Osteocyte (in vitro differentiated cells): ENCODE measurements around the gene COX19. TPM values are rescaled to one million over a fixed set of nuclear protein-coding genes. Genes with fewer than 3 reads are reported as not detected.

Experiments used
- DNase-seq: peaks from one replicate; pipeline ENCODE4 v3.0.0; 2021; ENCODE audit warnings: mixed read lengths; ENCODE audit not compliant: unreplicated experiment; ENCODE audit errors: extremely low spot score
- H3K27ac Mint-ChIP-seq: one replicate; pipeline ENCODE4 v1.8.0; 2021; ENCODE audit warnings: mild to moderate bottlenecking, mixed read lengths; ENCODE audit not compliant: unreplicated experiment
- H3K27me3 Mint-ChIP-seq: one replicate; pipeline ENCODE4 v1.8.0; 2021; ENCODE audit warnings: mixed read lengths; ENCODE audit not compliant: unreplicated experiment
- H3K36me3 Mint-ChIP-seq: one replicate; pipeline ENCODE4 v1.8.0; 2021; ENCODE audit warnings: mixed read lengths; ENCODE audit not compliant: unreplicated experiment
- H3K4me1 Mint-ChIP-seq: one replicate; pipeline ENCODE4 v1.8.0; 2021; ENCODE audit warnings: mixed read lengths; ENCODE audit not compliant: unreplicated experiment
- H3K4me3 Mint-ChIP-seq: one replicate; pipeline ENCODE4 v1.8.0; 2021; ENCODE audit warnings: mild to moderate bottlenecking, moderate library complexity, mixed read lengths; ENCODE audit not compliant: unreplicated experiment
- H3K9me3 Mint-ChIP-seq: one replicate; pipeline ENCODE4 v1.8.0; 2021; ENCODE audit warnings: mixed read lengths; ENCODE audit not compliant: unreplicated experiment
- microRNA-seq: library from miRNA; unstranded; fragments of <30 nt; microRNA quantifications from one replicate; pipeline ENCODE4 v1.1.0, GENCODE V29; 2020; ENCODE audit not compliant: unreplicated experiment
- total RNA-seq: library from RNA; stranded (reverse); gene quantifications from 2 replicates; pipeline ENCODE4 v1.2.1, GENCODE V29; 2021
- TF ChIP-seq, protein P1 (sequence below): fragments of 200-600 bp; sonication (generic); IDR thresholded peaks from 2 replicates; pipeline ENCODE4 v1.5.0; 2021; ENCODE audit warnings: antibody characterized with exemption, mild to moderate bottlenecking, moderate library complexity

Gene COX19
- total RNA-seq, 1 donor from 2014 or later = 11.4 TPM

DNA sequence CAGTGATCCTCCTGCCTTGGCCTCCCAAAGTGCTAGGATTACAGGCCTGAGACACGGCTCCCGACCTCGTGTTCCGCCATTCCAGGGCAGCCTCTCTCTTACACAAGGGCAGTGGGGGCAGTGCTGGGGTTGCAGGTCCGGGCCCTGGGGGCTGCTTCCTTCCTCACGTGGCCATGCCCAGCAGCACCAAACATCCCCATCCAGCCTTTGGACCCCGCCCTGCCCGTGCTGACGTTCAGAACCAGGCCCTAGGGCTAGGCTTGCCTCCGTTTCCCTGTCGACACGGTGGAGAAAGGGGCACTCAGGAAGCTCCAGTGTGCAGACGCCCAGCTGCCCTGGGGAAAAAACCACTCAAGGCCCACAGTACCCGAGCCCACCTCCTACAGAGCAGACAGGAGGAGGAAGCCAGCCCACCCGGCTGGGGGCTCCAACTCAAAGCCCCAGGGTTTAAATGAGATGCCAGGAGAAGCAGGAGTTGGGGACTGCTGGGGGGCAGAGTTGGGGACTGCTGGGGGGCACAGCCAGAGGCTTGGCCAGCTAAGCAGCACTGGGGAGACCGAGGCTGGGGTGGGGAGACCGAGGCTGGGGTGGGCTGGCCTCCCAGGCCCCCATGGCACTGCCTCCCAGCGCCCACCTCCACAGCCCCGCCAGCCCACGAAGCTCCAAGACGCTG is 56.8 kb downstream of the COX19 start:
- TF ChIP-seq, protein P1, sequence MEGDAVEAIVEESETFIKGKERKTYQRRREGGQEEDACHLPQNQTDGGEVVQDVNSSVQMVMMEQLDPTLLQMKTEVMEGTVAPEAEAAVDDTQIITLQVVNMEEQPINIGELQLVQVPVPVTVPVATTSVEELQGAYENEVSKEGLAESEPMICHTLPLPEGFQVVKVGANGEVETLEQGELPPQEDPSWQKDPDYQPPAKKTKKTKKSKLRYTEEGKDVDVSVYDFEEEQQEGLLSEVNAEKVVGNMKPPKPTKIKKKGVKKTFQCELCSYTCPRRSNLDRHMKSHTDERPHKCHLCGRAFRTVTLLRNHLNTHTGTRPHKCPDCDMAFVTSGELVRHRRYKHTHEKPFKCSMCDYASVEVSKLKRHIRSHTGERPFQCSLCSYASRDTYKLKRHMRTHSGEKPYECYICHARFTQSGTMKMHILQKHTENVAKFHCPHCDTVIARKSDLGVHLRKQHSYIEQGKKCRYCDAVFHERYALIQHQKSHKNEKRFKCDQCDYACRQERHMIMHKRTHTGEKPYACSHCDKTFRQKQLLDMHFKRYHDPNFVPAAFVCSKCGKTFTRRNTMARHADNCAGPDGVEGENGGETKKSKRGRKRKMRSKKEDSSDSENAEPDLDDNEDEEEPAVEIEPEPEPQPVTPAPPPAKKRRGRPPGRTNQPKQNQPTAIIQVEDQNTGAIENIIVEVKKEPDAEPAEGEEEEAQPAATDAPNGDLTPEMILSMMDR = no peak
- Mint-ChIP-seq H3K4me1 (peaks cover 23% of the 10 kb centered on the region), H3K27ac (no peak overlapping the region), H3K9me3 (no peaks in the 10 kb centered on the region), H3K27me3 (no peaks in the 10 kb centered on the region), H3K4me3 (no peak overlapping the region), H3K36me3 (no peaks in the 10 kb centered on the region)
- DNase-seq = no peak

DNA sequence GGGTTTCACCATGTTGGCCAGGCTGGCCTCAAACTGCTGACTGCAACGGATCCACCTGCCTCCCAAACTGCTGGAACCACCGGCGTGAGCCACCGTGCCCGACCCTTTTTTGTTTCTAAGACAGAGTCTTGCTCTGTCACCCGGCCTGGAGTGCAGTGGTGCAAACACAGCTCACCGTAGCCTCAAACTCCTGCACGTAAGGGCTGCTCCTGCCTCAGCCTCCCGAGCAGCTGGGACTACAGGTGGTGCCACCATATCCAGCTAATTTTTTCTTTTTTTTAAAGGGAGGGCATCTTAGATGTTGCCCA is 57.3 kb downstream of the COX19 start:
- TF ChIP-seq, protein P1 = no peak
- no peaks in the 10 kb centered on the region for H3K9me3 Mint-ChIP-seq
- H3K36me3 Mint-ChIP-seq = no peaks in the 10 kb centered on the region
- H3K4me3 Mint-ChIP-seq = no peak overlapping the region
- no peak overlapping the region for H3K27ac Mint-ChIP-seq
- no peaks in the 10 kb centered on the region for H3K27me3 Mint-ChIP-seq
- H3K4me1 Mint-ChIP-seq = peaks cover 19% of the 10 kb centered on the region
- no peak for DNase-seq

DNA sequence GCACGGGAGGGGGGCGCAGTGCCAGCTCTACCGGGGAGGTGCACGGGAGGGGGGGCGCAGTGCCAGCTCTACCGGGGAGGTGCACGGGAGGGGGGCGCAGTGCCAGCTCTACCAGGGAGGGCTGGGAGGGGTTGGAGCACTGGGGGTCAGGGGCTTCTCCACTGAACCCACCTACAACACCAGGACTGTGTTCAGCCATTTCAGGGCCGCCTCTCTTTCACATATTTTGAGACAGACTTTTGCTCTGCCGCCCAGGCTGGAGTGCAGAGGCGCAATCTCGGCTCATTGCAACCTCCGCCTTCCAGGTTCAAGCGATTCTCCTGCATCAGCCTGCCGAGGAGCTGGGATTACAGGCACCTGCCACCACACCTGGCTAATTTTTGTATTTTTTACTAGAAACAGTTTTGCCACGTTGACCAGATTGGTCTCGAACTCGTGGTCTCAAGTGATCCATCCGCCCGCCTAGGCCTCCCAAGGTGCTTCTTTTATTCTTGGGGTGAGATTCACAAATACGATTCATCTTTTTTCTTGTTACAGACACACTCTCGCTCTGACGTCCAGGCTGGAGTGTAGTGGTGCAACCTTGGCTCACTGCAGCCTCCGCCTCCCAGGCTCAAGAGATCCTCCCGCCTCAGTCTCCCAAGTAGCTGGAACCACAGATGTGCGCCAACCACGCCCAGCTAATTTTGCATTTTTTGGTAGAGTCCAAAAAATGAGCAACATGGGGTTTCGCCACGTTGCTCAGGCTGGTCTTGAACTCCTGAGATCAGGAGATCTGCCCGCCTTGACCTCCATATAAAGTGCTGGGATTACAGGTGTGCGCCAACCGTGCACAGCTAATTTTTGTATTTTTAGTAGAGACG is 57.9 kb downstream of the COX19 start:
- no peaks in the 10 kb centered on the region for H3K36me3 Mint-ChIP-seq
- no peak overlapping the region for H3K4me3 Mint-ChIP-seq
- H3K27ac Mint-ChIP-seq = no peak overlapping the region
- H3K9me3 Mint-ChIP-seq = no peaks in the 10 kb centered on the region
- H3K4me1 Mint-ChIP-seq = peaks cover 15% of the 10 kb centered on the region
- TF ChIP-seq, protein P1 = no peak
- H3K27me3 Mint-ChIP-seq = no peaks in the 10 kb centered on the region
- DNase-seq = no peak

DNA sequence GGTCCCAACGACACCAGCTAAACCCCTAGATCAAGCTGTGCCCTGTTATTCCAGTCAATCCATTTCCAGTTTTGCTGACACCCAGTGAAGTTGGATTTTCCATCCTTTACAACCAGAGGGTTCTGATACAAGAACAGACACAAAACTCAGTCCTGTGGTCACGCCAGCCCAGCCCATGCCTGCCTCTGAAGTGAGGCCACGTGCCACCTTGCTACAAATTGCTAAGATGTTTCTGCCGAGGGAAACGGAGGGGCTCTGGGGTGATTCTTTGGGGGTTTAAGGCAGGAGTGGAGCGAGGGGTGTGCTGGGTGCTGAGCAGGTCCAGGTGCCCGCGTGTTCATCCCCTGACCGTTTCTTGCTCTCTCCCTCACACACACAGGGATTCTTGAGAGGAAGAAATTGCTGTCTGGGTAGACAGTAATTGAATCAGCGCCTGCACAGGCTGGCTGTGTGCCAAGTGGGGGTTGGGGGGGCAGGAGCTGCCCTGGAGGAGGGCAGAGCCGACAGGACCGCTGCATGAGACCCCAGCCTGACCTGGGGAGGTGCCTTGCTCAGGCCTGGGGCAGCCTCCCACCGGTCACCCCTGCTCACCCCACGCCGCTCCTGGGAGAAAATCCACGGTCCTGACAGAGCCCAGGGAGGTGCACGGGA is 58.9 kb downstream of the COX19 start:
- no peak overlapping the region for H3K27ac Mint-ChIP-seq
- TF ChIP-seq, protein P1 = no peak
- DNase-seq = no peak
- no peak overlapping the region for H3K4me3 Mint-ChIP-seq
- peaks cover 15% of the 10 kb centered on the region for H3K4me1 Mint-ChIP-seq
- H3K36me3 Mint-ChIP-seq = no peaks in the 10 kb centered on the region
- H3K27me3 Mint-ChIP-seq = no peaks in the 10 kb centered on the region
- no peaks in the 10 kb centered on the region for H3K9me3 Mint-ChIP-seq

Small RNA genes lying within 50 kb of the gene (microRNA-seq; reads per million reads assigned to microRNA genes)
- gene MIR339 = 570 reads per million, percentile 75 among the genes with 10 or more reads in this experiment

Other genes starting within 250 kb of the COX19 start
- gene DNAAF5, start 248.8 kb downstream of the COX19 start, total RNA-seq = 28.1 and 36.9 TPM in 2 replicates
- gene PRKAR1B, start 248.3 kb downstream of the COX19 start, total RNA-seq = 10.9 and 12.0 TPM in 2 replicates
- gene SUN1, start 143.1 kb downstream of the COX19 start, total RNA-seq = 212 and 226 TPM in 2 replicates
- gene GET4, start 99.0 kb downstream of the COX19 start, total RNA-seq = 33.7 and 36.4 TPM in 2 replicates
- gene ADAP1, start 20.9 kb downstream of the COX19 start, total RNA-seq = 5.8 and 7.0 TPM in 2 replicates
- not detected in 2 replicates for gene CYP2W1, start 7.6 kb upstream of the COX19 start, total RNA-seq
- 1.9 and 2.8 TPM in 2 replicates for gene GPR146, start 69.0 kb upstream of the COX19 start, total RNA-seq
- 2.5 and 3.0 TPM in 2 replicates for gene GPER1, start 112.6 kb upstream of the COX19 start, total RNA-seq
- gene ZFAND2A, start 184.6 kb upstream of the COX19 start, total RNA-seq = 17.1 and 18.3 TPM in 2 replicates